HL-60 (cell line): ENCODE results near the gene ADGRG1.

Source experiments
- DNase-seq, 2 experiments: peaks; one replicate each; pipeline ENCODE4 v3.0.0-alpha.2; 2010 to 2020; ENCODE audit warnings: low read depth in 1 of 2, low spot score in 1 of 2
- H3K27ac ChIP-seq: fragments of 250-450 bp; sonication (Bioruptor Pico); replicated peaks from 2 replicates; pipeline ENCODE4 v1.5.1; 2020; ENCODE audit warnings: mild to moderate bottlenecking, moderate library complexity
- H3K27me3 ChIP-seq: fragments of 250-450 bp; sonication (Bioruptor Pico); 2 replicates; pipeline ENCODE4 v1.5.1; 2021; ENCODE audit warnings: mild to moderate bottlenecking, moderate library complexity; ENCODE audit not compliant: insufficient read depth, poor library complexity, severe bottlenecking
- H3K4me3 ChIP-seq: replicated peaks from 2 replicates; pipeline ENCODE4 v1.5.1; 2011; ENCODE audit warnings: mild to moderate bottlenecking, control low read depth, low read length; ENCODE audit not compliant: insufficient read depth
- GABPA ChIP-seq: IDR thresholded peaks from 2 replicates; pipeline ENCODE4 v1.6.1; 2012; ENCODE audit warnings: low read depth
- POLR2AphosphoS5 ChIP-seq: IDR thresholded peaks from 2 replicates; pipeline ENCODE4 v1.6.1; 2012; ENCODE audit warnings: low read depth
- REST ChIP-seq: IDR thresholded peaks from 2 replicates; pipeline ENCODE4 v1.6.1; 2012; ENCODE audit warnings: low read depth; ENCODE audit not compliant: insufficient replicate concordance
- SPI1 ChIP-seq: IDR thresholded peaks from 2 replicates; pipeline ENCODE4 v1.6.1; 2012; ENCODE audit warnings: low read depth, mild to moderate bottlenecking, borderline replicate concordance
- TF ChIP-seq, protein P1 (sequence below): IDR thresholded peaks from one replicate; pipeline ENCODE4 v1.5.1; 2011; ENCODE audit warnings: low read length, control low read depth, inconsistent platforms; ENCODE audit not compliant: insufficient read depth

ADGRG1 gene

GRCh38 chr16:57658878-57659674 lies 30.6 kb downstream of the ADGRG1 start:
- no peak for DNase-seq
- H3K27me3 ChIP-seq: no peaks in the 10 kb centered on the region
- TF ChIP-seq REST (no peak), GABPA (no peak), POLR2AphosphoS5 (no peak), SPI1 (no peak)
- TF ChIP-seq, protein P1, sequence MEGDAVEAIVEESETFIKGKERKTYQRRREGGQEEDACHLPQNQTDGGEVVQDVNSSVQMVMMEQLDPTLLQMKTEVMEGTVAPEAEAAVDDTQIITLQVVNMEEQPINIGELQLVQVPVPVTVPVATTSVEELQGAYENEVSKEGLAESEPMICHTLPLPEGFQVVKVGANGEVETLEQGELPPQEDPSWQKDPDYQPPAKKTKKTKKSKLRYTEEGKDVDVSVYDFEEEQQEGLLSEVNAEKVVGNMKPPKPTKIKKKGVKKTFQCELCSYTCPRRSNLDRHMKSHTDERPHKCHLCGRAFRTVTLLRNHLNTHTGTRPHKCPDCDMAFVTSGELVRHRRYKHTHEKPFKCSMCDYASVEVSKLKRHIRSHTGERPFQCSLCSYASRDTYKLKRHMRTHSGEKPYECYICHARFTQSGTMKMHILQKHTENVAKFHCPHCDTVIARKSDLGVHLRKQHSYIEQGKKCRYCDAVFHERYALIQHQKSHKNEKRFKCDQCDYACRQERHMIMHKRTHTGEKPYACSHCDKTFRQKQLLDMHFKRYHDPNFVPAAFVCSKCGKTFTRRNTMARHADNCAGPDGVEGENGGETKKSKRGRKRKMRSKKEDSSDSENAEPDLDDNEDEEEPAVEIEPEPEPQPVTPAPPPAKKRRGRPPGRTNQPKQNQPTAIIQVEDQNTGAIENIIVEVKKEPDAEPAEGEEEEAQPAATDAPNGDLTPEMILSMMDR: no peak
- H3K27ac ChIP-seq: no peak overlapping the region
- no peak overlapping the region for H3K4me3 ChIP-seq

GRCh38 chr16:57660715-57661463 lies 32.5 kb downstream of the ADGRG1 start:
- Histone ChIP-seq H3K27me3 (no peaks in the 10 kb centered on the region), H3K4me3 (no peak overlapping the region), H3K27ac (no peak overlapping the region)
- no peak for DNase-seq
- TF ChIP-seq POLR2AphosphoS5: no peak
- no peak for TF ChIP-seq SPI1
- TF ChIP-seq REST: no peak
- TF ChIP-seq, protein P1: no peak
- TF ChIP-seq GABPA: no peak

- no peak for DNase-seq
- H3K27ac ChIP-seq: no peak overlapping the region
- H3K27me3 ChIP-seq: no peaks in the 10 kb centered on the region
- TF ChIP-seq, protein P1: no peak
- TF ChIP-seq REST (no peak), SPI1 (no peak), GABPA (no peak), POLR2AphosphoS5 (no peak)
- no peak overlapping the region for H3K4me3 ChIP-seq
Measured at GRCh38 chr16:57661510-57661909, 33.1 kb downstream of the ADGRG1 start.
